H1 (cell line): ENCODE results near the gene RTN3. TPM values are rescaled to one million over a fixed set of nuclear protein-coding genes. Genes with fewer than 3 reads are reported as not detected.

Experiments
- CHD1 ChIP-seq: IDR thresholded peaks from 2 replicates; pipeline ENCODE4 v1.6.1; 2012; ENCODE audit warnings: low read depth, low read length, improper control_type of control experiment
- CHD2 ChIP-seq: IDR thresholded peaks from 2 replicates; pipeline ENCODE4 v1.6.1; 2012; ENCODE audit warnings: low read length, improper control_type of control experiment
- CTBP2 ChIP-seq: IDR thresholded peaks from 2 replicates; pipeline ENCODE4 v1.7.0; 2011; ENCODE audit warnings: borderline replicate concordance, mild to moderate bottlenecking, moderate library complexity, mixed read lengths, low read length; ENCODE audit not compliant: insufficient read depth, insufficient read length
- E2F6 ChIP-seq: IDR thresholded peaks from 2 replicates; pipeline ENCODE4 v1.6.1; 2012; ENCODE audit warnings: inconsistent platforms
- EP300 ChIP-seq, 2 experiments: IDR thresholded peaks; 1 replicate in 1 of 2; 2 replicates in 1 of 2; pipeline ENCODE4 v1.6.1; 2011 to 2012; ENCODE audit warnings: low read depth in 2 of 2, low read length in 2 of 2, mild to moderate bottlenecking in 2 of 2, borderline replicate concordance in 1 of 2, inconsistent platforms in 1 of 2, moderate library complexity in 1 of 2
- HDAC2 ChIP-seq, 2 experiments: fragments of 300-600 bp in 1 of 2; sonication (generic) in 1 of 2; IDR thresholded peaks; 2 replicates each; pipeline ENCODE4 v1.6.1; 2011 to 2012; ENCODE audit warnings: low read depth in 2 of 2, low read length in 2 of 2, mild to moderate bottlenecking in 2 of 2, moderate library complexity in 2 of 2, borderline replicate concordance in 1 of 2, inconsistent platforms in 1 of 2
- HDAC6 ChIP-seq: IDR thresholded peaks from one replicate; pipeline ENCODE4 v1.7.1; 2012; ENCODE audit warnings: low read depth, mild to moderate bottlenecking, inconsistent platforms, low read length, moderate library complexity
- JUND ChIP-seq: IDR thresholded peaks from 2 replicates; pipeline ENCODE4 v1.6.1; 2011; ENCODE audit warnings: mild to moderate bottlenecking, improper control_type of control experiment, low read length
- KDM4A ChIP-seq: IDR thresholded peaks from one replicate; pipeline ENCODE4 v1.7.1; 2012; ENCODE audit warnings: low read depth, mild to moderate bottlenecking, moderate library complexity, low read length, inconsistent platforms; ENCODE audit not compliant: severe bottlenecking
- KDM5A ChIP-seq: fragments of 200-600 bp; IDR thresholded peaks from 2 replicates; pipeline ENCODE4 v1.7.1; 2012; ENCODE audit warnings: mild to moderate bottlenecking, low read length, inconsistent platforms, mixed read lengths
- MAX ChIP-seq: IDR thresholded peaks from 2 replicates; pipeline ENCODE4 v1.6.1; 2012; ENCODE audit warnings: inconsistent platforms
- NRF1 ChIP-seq: IDR thresholded peaks from 2 replicates; pipeline ENCODE4 v1.6.1; 2011; ENCODE audit warnings: mild to moderate bottlenecking, low read depth, low read length, improper control_type of control experiment
- POLR2A ChIP-seq, 2 experiments: IDR thresholded peaks; 1 replicate in 1 of 2; 2 replicates in 1 of 2; pipeline ENCODE4 v1.6.1; 2011; ENCODE audit warnings: low read depth in 2 of 2, low read length in 2 of 2, mild to moderate bottlenecking in 2 of 2; ENCODE audit errors: control extremely low read depth in 1 of 2
- RNF2 ChIP-seq: fragments of 200-900, 300-1000 bp; sonication (generic); IDR thresholded peaks from 2 replicates; pipeline ENCODE4 v1.7.1; 2016; ENCODE audit warnings: borderline replicate concordance, low read depth, mild to moderate bottlenecking, antibody characterized with exemption, low read length; ENCODE audit not compliant: poor library complexity, severe bottlenecking; ENCODE audit errors: missing control alignments
- RXRA ChIP-seq: IDR thresholded peaks from 2 replicates; pipeline ENCODE4 v1.6.1; 2011; ENCODE audit warnings: low read depth, mild to moderate bottlenecking, low read length, moderate library complexity; ENCODE audit not compliant: insufficient read depth
- SIN3A ChIP-seq, 2 experiments: IDR thresholded peaks in 1 of 2; conservative IDR thresholded peaks in 1 of 2; 2 replicates each; pipeline ENCODE4 v1.6.1; 2011 to 2012; ENCODE audit warnings: low read length in 2 of 2, improper control_type of control experiment in 1 of 2, low read depth in 1 of 2, mild to moderate bottlenecking in 1 of 2
- SIRT6 ChIP-seq: IDR thresholded peaks from one replicate; pipeline ENCODE4 v1.7.1; 2012; ENCODE audit warnings: low read length, inconsistent platforms
- SP1 ChIP-seq: IDR thresholded peaks from 2 replicates; pipeline ENCODE4 v1.6.1; 2011; ENCODE audit warnings: low read depth, low read length
- SP4 ChIP-seq: IDR thresholded peaks from 2 replicates; pipeline ENCODE4 v1.6.1; 2012; ENCODE audit warnings: low read length, inconsistent platforms
- SUZ12 ChIP-seq: fragments of 200-600 bp; sonication (generic); IDR thresholded peaks from 2 replicates; pipeline ENCODE4 v1.6.1; 2012; ENCODE audit warnings: mild to moderate bottlenecking, inconsistent platforms, low read length, moderate library complexity, mixed read lengths
- TBP ChIP-seq: IDR thresholded peaks from 2 replicates; pipeline ENCODE4 v1.6.1; 2011; ENCODE audit warnings: low read depth, low read length, improper control_type of control experiment
- polyA plus RNA-seq, 7 experiments: library from polyadenylated mRNA; depleted of rRNA in 3 of 7; stranded (reverse) in 5 of 7; unstranded in 2 of 7; fragments of >200 nt in 5 of 7; fragments of 200-250 nt in 2 of 7; gene quantifications; 1 replicate in 5 of 7; 2 replicates in 1 of 7; 4 replicates in 1 of 7; pipeline versions ENCODE4 v1.2.1 to v1.2.3, GENCODE V29; 2011 to 2013; ENCODE audit warnings: missing spikeins in 2 of 7, mixed read lengths in 2 of 7
- total RNA-seq: library from RNA; stranded (reverse); fragmentation: NEBNext Ultra II Directional; extraction: Animal tissue kit (Norgen Biotek cat#: 25700); gene quantifications from 2 replicates; pipeline ENCODE4 v1.2.1, GENCODE V29; 2021
- TF ChIP-seq, protein P1 (sequence below): IDR thresholded peaks from 2 replicates; pipeline ENCODE4 v1.6.1; 2011; ENCODE audit warnings: low read length, improper control_type of control experiment

RTN3 gene
- total and polyA plus RNA-seq, 2 of the 8 experiments (the other 6 are each of a cell fraction or from before 2014, with no cell fraction given): 160 to 203 TPM

DNA sequence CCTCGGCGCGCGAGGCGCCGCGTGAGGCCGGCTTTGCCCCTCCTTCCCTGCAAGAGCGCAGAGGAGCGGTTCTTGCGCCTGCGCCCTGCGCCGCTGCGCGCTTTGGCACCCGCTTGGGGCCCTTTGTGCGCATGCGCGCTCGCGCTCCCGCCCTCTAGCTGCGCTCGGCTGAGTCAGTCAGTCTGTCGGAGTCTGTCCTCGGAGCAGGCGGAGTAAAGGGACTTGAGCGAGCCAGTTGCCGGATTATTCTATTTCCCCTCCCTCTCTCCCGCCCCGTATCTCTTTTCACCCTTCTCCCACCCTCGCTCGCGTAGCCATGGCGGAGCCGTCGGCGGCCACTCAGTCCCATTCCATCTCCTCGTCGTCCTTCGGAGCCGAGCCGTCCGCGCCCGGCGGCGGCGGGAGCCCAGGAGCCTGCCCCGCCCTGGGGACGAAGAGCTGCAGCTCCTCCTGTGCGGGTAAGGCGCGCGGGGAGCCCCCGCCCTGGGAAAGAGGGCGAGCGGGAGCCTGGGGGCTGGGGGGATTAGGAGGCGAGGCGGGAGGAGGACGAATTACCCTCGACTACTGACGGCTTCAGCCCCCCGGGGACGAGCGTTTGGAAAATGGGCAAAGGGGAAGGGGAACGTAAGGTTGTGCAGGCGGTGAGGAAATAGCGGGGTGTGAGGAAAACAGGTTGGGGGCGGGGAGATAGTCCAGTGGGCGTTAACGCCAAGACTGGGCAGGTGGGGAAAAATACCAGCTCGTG, at the start of gene RTN3 (continued):
- 0 out of 2 replicates have a peak, but pooled peaks have one; percentile 32 for TF ChIP-seq SP1
- TF ChIP-seq, protein P1, sequence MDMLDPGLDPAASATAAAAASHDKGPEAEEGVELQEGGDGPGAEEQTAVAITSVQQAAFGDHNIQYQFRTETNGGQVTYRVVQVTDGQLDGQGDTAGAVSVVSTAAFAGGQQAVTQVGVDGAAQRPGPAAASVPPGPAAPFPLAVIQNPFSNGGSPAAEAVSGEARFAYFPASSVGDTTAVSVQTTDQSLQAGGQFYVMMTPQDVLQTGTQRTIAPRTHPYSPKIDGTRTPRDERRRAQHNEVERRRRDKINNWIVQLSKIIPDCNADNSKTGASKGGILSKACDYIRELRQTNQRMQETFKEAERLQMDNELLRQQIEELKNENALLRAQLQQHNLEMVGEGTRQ: no peak
- peak; percentile 3 to 38; a peak in 1 of 4 replicates for TF ChIP-seq SIN3A (conservative IDR thresholded peaks at IDR 0.05 in 1 of 2, IDR thresholded peaks at IDR 0.05 in 1 of 2; ENCODE audit: low read depth in 1 of 2, low read length in 2 of 2)
- TF ChIP-seq TBP: peak; percentile 78
- TF ChIP-seq HDAC2 (IDR thresholded peaks at IDR 0.05; ENCODE audit: borderline replicate concordance in 1 of 2, low read depth in 2 of 2, low read length in 2 of 2): 0 out of 4 replicates have a peak, but pooled peaks of 1 of the 2 experiments have one; percentile 9
- TF ChIP-seq KDM4A: peak; percentile 42
- TF ChIP-seq KDM5A: no peak
- no peak for TF ChIP-seq SIRT6
- no peak for TF ChIP-seq SP4
- no peak for TF ChIP-seq JUND
- TF ChIP-seq RXRA: no peak
- TF ChIP-seq SUZ12: no peak
- TF ChIP-seq CHD1: no peak
- no peak for TF ChIP-seq HDAC6
- TF ChIP-seq NRF1: peak; percentile 90
- TF ChIP-seq E2F6: peak; percentile 54; the same call in 1 of the 2 replicates
- no peak for TF ChIP-seq EP300 (IDR thresholded peaks at IDR 0.05; ENCODE audit: borderline replicate concordance in 1 of 2, low read depth in 2 of 2, low read length in 2 of 2)
- TF ChIP-seq POLR2A (IDR thresholded peaks at IDR 0.05; ENCODE audit: control extremely low read depth in 1 of 2, low read depth in 2 of 2, low read length in 2 of 2): peak; percentile 80 to 92
- peak; percentile 52 for TF ChIP-seq MAX
- no peak for TF ChIP-seq CHD2
- TF ChIP-seq CTBP2: no peak
- TF ChIP-seq RNF2: no peak
